ENCODE results near the gene EFCAB6.

DNA sequence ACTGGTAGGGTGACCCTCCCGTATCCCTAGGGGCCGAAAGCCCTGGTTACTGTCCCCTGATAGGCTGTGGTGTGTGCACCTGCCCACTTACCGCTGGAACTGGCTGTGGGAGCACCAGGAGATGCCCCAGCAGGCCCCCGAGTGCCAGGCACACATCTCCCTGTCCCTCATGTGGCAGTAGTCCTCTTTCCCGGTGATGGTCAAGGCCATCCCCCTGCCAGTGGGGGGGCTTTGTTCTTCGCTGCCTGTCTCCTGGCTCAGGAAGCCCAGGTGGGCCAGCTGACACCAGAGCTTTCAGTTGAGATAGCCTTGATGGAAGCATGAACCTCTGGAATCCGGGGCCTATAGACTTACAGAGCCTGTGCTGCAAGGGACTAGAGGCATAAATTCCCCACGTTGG lies 299.8 kb downstream of the EFCAB6 start:
- TF ChIP-seq POLR2AphosphoS5 (IDR thresholded peaks at IDR 0.05) = no peak
- TF ChIP-seq, protein P1, sequence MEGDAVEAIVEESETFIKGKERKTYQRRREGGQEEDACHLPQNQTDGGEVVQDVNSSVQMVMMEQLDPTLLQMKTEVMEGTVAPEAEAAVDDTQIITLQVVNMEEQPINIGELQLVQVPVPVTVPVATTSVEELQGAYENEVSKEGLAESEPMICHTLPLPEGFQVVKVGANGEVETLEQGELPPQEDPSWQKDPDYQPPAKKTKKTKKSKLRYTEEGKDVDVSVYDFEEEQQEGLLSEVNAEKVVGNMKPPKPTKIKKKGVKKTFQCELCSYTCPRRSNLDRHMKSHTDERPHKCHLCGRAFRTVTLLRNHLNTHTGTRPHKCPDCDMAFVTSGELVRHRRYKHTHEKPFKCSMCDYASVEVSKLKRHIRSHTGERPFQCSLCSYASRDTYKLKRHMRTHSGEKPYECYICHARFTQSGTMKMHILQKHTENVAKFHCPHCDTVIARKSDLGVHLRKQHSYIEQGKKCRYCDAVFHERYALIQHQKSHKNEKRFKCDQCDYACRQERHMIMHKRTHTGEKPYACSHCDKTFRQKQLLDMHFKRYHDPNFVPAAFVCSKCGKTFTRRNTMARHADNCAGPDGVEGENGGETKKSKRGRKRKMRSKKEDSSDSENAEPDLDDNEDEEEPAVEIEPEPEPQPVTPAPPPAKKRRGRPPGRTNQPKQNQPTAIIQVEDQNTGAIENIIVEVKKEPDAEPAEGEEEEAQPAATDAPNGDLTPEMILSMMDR (IDR thresholded peaks at IDR 0.05) = no peak
- TF ChIP-seq POLR2A (IDR thresholded peaks at IDR 0.05) = no peak

Data from breast epithelium (tissue), 3 donors.